HCT116 (cell line): ENCODE measurements around the gene APH1B. TPM values are rescaled to one million over a fixed set of nuclear protein-coding genes. Genes with fewer than 3 reads are reported as not detected.

Experiments
- ATAC-seq: fragments of 200-7000 bp; cut with Tn5 transposase; 2 replicates; pipeline ENCODE4 v1.9.1; 2020; ENCODE audit warnings: mild to moderate bottlenecking, moderate library complexity
- BruUV-seq: library from RNA; stranded (reverse); fragments of 400-500 nt; replicated peaks from 2 replicates; lab custom pipeline; 2021; lab: Mats Ljungman, UMichigan
- CTCF ChIA-PET: fragments of 300-600 bp; sonication (Branson Sonifier 250); formaldehyde crosslinking; loops from one replicate; lab custom pipeline; 2021; ENCODE audit warnings: antibody characterized with exemption; lab: Charles Lee
- POLR2A ChIA-PET: fragments of 300-600, 350-600 bp; sonication (Branson Sonifier 250); formaldehyde crosslinking; loops from one replicate; lab custom pipeline; 2021; ENCODE audit warnings: antibody characterized with exemption; lab: Charles Lee
- RAD21 ChIA-PET, 2 experiments: fragments of 300-600 bp; sonication (Branson Sonifier 250); formaldehyde crosslinking; loops; one replicate each; lab custom pipeline; 2023; ENCODE audit warnings: low total read pairs in 2 of 2; ENCODE audit not compliant: uncharacterized antibody in 2 of 2, unreplicated experiment in 2 of 2, low non-redundant PET in 1 of 2; lab: Charles Lee
- DNase-seq: peaks from one replicate; pipeline ENCODE4 v3.0.0-alpha.2; 2010; ENCODE audit warnings: low read depth, low spot score
- H2AFZ ChIP-seq: fragments of 200-600 bp; shearing (Covaris generic), sonication (generic); 2 replicates; pipeline ENCODE4 v1.6.1; 2017; ENCODE audit warnings: low read depth, mixed run types, mixed read lengths, antibody characterized with exemption, low read length; ENCODE audit not compliant: poor library complexity, severe bottlenecking
- H3K27ac ChIP-seq: 2 replicates; pipeline ENCODE4 v1.5.1; 2012; ENCODE audit warnings: low read depth, low read length
- H3K27me3 ChIP-seq: fragments of 200-600 bp; sonication (generic); 2 replicates; pipeline ENCODE4 v1.6.1; 2016; ENCODE audit warnings: mixed run types, low read length, mixed read lengths; ENCODE audit not compliant: insufficient read depth
- H3K36me3 ChIP-seq, 2 experiments: fragments of 200-500 bp in 1 of 2; fragments of 200-600 bp in 1 of 2; sonication (Bioruptor generic) in 1 of 2; sonication (generic) in 1 of 2; 2 replicates each; pipeline versions ENCODE4 v1.5.1 to v1.6.1; 2014 to 2016; ENCODE audit warnings: low read length in 2 of 2, inconsistent platforms in 1 of 2, mixed read lengths in 1 of 2, mixed run types in 1 of 2; ENCODE audit not compliant: insufficient read depth in 2 of 2, control insufficient read depth in 1 of 2
- H3K4me1 ChIP-seq, 2 experiments: fragments of 200-600 bp in 1 of 2; sonication (generic) in 1 of 2; 2 replicates each; pipeline versions ENCODE4 v1.5.1 to v1.6.1; 2012 to 2017; ENCODE audit warnings: low read length in 2 of 2, inconsistent platforms in 1 of 2, mild to moderate bottlenecking in 1 of 2, mixed read lengths in 1 of 2, mixed run types in 1 of 2, moderate library complexity in 1 of 2; ENCODE audit not compliant: insufficient read depth in 2 of 2, control insufficient read depth in 1 of 2
- H3K4me2 ChIP-seq: fragments of 200-600 bp; sonication (generic); 2 replicates; pipeline ENCODE4 v1.6.1; 2017; ENCODE audit warnings: mixed run types, low read length, mixed read lengths
- H3K4me3 ChIP-seq, 2 experiments: fragments of 200-600 bp in 1 of 2; sonication (generic) in 1 of 2; replicated peaks in 1 of 2; 2 replicates each; pipeline ENCODE4 v1.5.1; 2011 to 2016; ENCODE audit warnings: low read length in 2 of 2, control low read depth in 1 of 2, low read depth in 1 of 2, mild to moderate bottlenecking in 1 of 2, mixed read lengths in 1 of 2, mixed run types in 1 of 2
- H3K79me2 ChIP-seq: fragments of 200-600 bp; sonication (generic); 2 replicates; pipeline ENCODE4 v1.6.1; 2017; ENCODE audit warnings: mild to moderate bottlenecking, mixed run types, low read length, moderate library complexity, mixed read lengths; ENCODE audit not compliant: insufficient read depth
- H3K9ac ChIP-seq: fragments of 200-600 bp; sonication (generic); 2 replicates; pipeline ENCODE4 v1.6.1; 2016; ENCODE audit warnings: low read length, mixed read lengths
- H3K9me2 ChIP-seq: fragments of 200-600 bp; sonication (generic), shearing (Covaris generic); 2 replicates; pipeline ENCODE4 v1.6.1; 2017; ENCODE audit warnings: mixed run types, mild to moderate bottlenecking, moderate library complexity; ENCODE audit not compliant: insufficient read depth
- H3K9me3 ChIP-seq, 2 experiments: fragments of 200-500 bp in 1 of 2; fragments of 200-600 bp in 1 of 2; sonication (Bioruptor generic) in 1 of 2; sonication (generic) in 1 of 2; 2 replicates each; pipeline ENCODE4 v1.6.1; 2014 to 2017; ENCODE audit warnings: low read length in 2 of 2, mixed read lengths in 2 of 2, inconsistent platforms in 1 of 2, low read depth in 1 of 2, mild to moderate bottlenecking in 1 of 2, mixed run types in 1 of 2, moderate library complexity in 1 of 2; ENCODE audit not compliant: control insufficient read depth in 1 of 2, insufficient read depth in 1 of 2
- H4K20me1 ChIP-seq: fragments of 200-600 bp; sonication (generic), shearing (Covaris generic); 2 replicates; pipeline ENCODE4 v1.6.1; 2017; ENCODE audit warnings: mixed run types, mild to moderate bottlenecking, moderate library complexity; ENCODE audit not compliant: insufficient read depth
- CTCF ChIP-seq, 3 experiments: fragments of 200-600 bp in 1 of 3; sonication (generic) in 1 of 3; IDR thresholded peaks in 2 of 3; conservative IDR thresholded peaks in 1 of 3; 2 replicates each; pipeline ENCODE4 v1.5.1; 2012 to 2017; ENCODE audit warnings: low read depth in 2 of 3, low read length in 2 of 3, antibody characterized with exemption in 1 of 3, borderline replicate concordance in 1 of 3, control low read depth in 1 of 3, mild to moderate bottlenecking in 1 of 3, mixed read lengths in 1 of 3, mixed run types in 1 of 3, moderate library complexity in 1 of 3; ENCODE audit not compliant: insufficient read depth in 1 of 3
- EGR1 ChIP-seq: IDR thresholded peaks from 2 replicates; pipeline ENCODE4 v1.6.1; 2012; ENCODE audit warnings: low read depth
- ELF1 ChIP-seq: IDR thresholded peaks from 2 replicates; pipeline ENCODE4 v1.6.1; 2012; ENCODE audit warnings: low read depth, borderline replicate concordance
- EZH2 ChIP-seq: fragments of 200-600 bp; sonication (generic); IDR thresholded peaks from 2 replicates; pipeline ENCODE4 v1.6.1; 2017; ENCODE audit warnings: antibody characterized with exemption, mixed run types
- SRF ChIP-seq: IDR thresholded peaks from 2 replicates; pipeline ENCODE4 v1.6.1; 2012; ENCODE audit warnings: low read depth
- TCF7L2 ChIP-seq: IDR thresholded peaks from 2 replicates; pipeline ENCODE4 v1.7.0; 2011; ENCODE audit warnings: borderline replicate concordance, inconsistent platforms; ENCODE audit not compliant: insufficient read depth, insufficient read length; ENCODE audit errors: extremely low read depth
- ZFX ChIP-seq: fragments of 450-650 bp; IDR thresholded peaks from 2 replicates; pipeline ENCODE4 v1.6.1; 2017
- intact Hi-C: fragments of 100-400 bp; cut with micrococcal nuclease; formaldehyde crosslinking; loops from 2 replicates; pipeline ENCODE4 v1.10.0; 2022
- total RNA-seq: library from RNA; stranded (reverse); gene quantifications from one replicate; pipeline ENCODE4 v1.2.1, GENCODE V29; 2021; ENCODE audit not compliant: unreplicated experiment
- TF ChIP-seq, protein P1 (sequence below): IDR thresholded peaks from 2 replicates; pipeline ENCODE4 v1.6.1; 2012; ENCODE audit warnings: low read depth

Gene APH1B
- total RNA-seq, 1 experiment from 2014 or later, result 8.5 TPM

- no peak for ATAC-seq
- H3K4me3 ChIP-seq, result no peak overlapping the region
- BruUV-seq, result no TSS peak
Observed at GRCh38 chr15:63301088-63301487, 23.7 kb downstream of the APH1B start.

More at GRCh38 chr15:63301088-63301487, 23.7 kb downstream of the APH1B start:
- DNase-seq, result no peak
- ChIA-PET RAD21 (no interaction called here), POLR2A (no interaction called here), CTCF (no interaction called here)
- H3K27me3 ChIP-seq, result no peaks in the 10 kb centered on the region
- TF ChIP-seq TCF7L2 (no peak), ELF1 (no peak), ZFX (no peak), EZH2 (no peak), SRF (no peak), EGR1 (no peak), CTCF (IDR thresholded peaks at IDR 0.05 in 2 of 3, conservative IDR thresholded peaks at IDR 0.05 in 1 of 3; ENCODE audit: borderline replicate concordance in 1 of 3, insufficient read depth in 1 of 3, low read depth in 2 of 3, low read length in 2 of 3) (no peak)
- TF ChIP-seq, protein P1, sequence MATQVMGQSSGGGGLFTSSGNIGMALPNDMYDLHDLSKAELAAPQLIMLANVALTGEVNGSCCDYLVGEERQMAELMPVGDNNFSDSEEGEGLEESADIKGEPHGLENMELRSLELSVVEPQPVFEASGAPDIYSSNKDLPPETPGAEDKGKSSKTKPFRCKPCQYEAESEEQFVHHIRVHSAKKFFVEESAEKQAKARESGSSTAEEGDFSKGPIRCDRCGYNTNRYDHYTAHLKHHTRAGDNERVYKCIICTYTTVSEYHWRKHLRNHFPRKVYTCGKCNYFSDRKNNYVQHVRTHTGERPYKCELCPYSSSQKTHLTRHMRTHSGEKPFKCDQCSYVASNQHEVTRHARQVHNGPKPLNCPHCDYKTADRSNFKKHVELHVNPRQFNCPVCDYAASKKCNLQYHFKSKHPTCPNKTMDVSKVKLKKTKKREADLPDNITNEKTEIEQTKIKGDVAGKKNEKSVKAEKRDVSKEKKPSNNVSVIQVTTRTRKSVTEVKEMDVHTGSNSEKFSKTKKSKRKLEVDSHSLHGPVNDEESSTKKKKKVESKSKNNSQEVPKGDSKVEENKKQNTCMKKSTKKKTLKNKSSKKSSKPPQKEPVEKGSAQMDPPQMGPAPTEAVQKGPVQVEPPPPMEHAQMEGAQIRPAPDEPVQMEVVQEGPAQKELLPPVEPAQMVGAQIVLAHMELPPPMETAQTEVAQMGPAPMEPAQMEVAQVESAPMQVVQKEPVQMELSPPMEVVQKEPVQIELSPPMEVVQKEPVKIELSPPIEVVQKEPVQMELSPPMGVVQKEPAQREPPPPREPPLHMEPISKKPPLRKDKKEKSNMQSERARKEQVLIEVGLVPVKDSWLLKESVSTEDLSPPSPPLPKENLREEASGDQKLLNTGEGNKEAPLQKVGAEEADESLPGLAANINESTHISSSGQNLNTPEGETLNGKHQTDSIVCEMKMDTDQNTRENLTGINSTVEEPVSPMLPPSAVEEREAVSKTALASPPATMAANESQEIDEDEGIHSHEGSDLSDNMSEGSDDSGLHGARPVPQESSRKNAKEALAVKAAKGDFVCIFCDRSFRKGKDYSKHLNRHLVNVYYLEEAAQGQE, result no peak
- H3K4me2 ChIP-seq, result no peak overlapping the region
- no peaks in the 10 kb centered on the region for H4K20me1 ChIP-seq
- no peaks in the 10 kb centered on the region for H3K9me2 ChIP-seq
- H3K27ac ChIP-seq, result no peak overlapping the region
- intact Hi-C loops, result no loop called here
- no peaks in the 10 kb centered on the region for H3K4me1 ChIP-seq
- no peak overlapping the region for H2AFZ ChIP-seq
- H3K9me3 ChIP-seq, result no peaks in the 10 kb centered on the region
- no peak overlapping the region for H3K9ac ChIP-seq
- no peaks in the 10 kb centered on the region for H3K36me3 ChIP-seq
- H3K79me2 ChIP-seq, result no peaks in the 10 kb centered on the region
